PC-3 (cell line): Measurements from ENCODE around the gene TSPAN32. TPM values are rescaled to one million over a fixed set of nuclear protein-coding genes. Genes with fewer than 3 reads are reported as not detected.

Source experiments
- ATAC-seq: fragments of 200-7000 bp; cut with Tn5 transposase; 2 replicates; pipeline ENCODE4 v1.9.1; 2020; ENCODE audit warnings: mild to moderate bottlenecking, moderate library complexity
- BruUV-seq: library from RNA; stranded (reverse); fragments of 400-500 nt; replicated peaks from 2 replicates; lab custom pipeline; 2021; lab: Mats Ljungman, UMichigan
- CTCF ChIA-PET: fragments of 300-600 bp; sonication (Branson Sonifier 250); formaldehyde crosslinking; loops from one replicate; lab custom pipeline; 2022; ENCODE audit warnings: antibody characterized with exemption; lab: Charles Lee
- POLR2A ChIA-PET: fragments of 300-600 bp; sonication (Branson Sonifier 250); formaldehyde crosslinking; loops from one replicate; lab custom pipeline; 2022; ENCODE audit warnings: antibody characterized with exemption; ENCODE audit not compliant: unreplicated experiment; lab: Charles Lee
- DNase-seq: peaks from one replicate; pipeline ENCODE4 v3.0.0-alpha.2; 2015
- H2AFZ ChIP-seq: fragments of 300-600 bp; sonication (generic); 2 replicates; pipeline ENCODE4 v1.6.0; 2016; ENCODE audit warnings: antibody characterized with exemption, low read length
- H3F3A ChIP-seq: fragments of 300-600 bp; sonication (generic); one replicate; pipeline ENCODE4 v1.6.0; 2017; ENCODE audit warnings: antibody characterized with exemption, low read length, control low read depth, mild to moderate bottlenecking; ENCODE audit not compliant: unreplicated experiment
- H3K27ac ChIP-seq: fragments of 300-600 bp; sonication (generic); 2 replicates; pipeline ENCODE4 v1.5.1; 2016; ENCODE audit warnings: mild to moderate bottlenecking, low read length
- H3K27me3 ChIP-seq: fragments of 300-600 bp; sonication (generic); 2 replicates; pipeline ENCODE4 v1.6.1; 2016; ENCODE audit warnings: low read length, mixed read lengths
- H3K36me3 ChIP-seq: fragments of 300-600 bp; sonication (generic); 2 replicates; pipeline ENCODE4 v1.6.1; 2016; ENCODE audit warnings: low read depth, mixed run types, low read length, mixed read lengths
- H3K4me1 ChIP-seq: fragments of 300-600 bp; sonication (generic); 2 replicates; pipeline ENCODE4 v1.5.1; 2016; ENCODE audit warnings: low read length; ENCODE audit not compliant: insufficient read depth
- H3K4me2 ChIP-seq: fragments of 300-600 bp; sonication (generic); 2 replicates; pipeline ENCODE4 v1.6.0; 2016; ENCODE audit warnings: low read length
- H3K4me3 ChIP-seq: fragments of 300-600 bp; sonication (generic); 2 replicates; pipeline ENCODE4 v1.5.1; 2016; ENCODE audit warnings: mild to moderate bottlenecking, low read length, mixed read lengths
- H3K79me2 ChIP-seq: fragments of 300-600 bp; sonication (generic); 2 replicates; pipeline ENCODE4 v1.6.1; 2017; ENCODE audit warnings: low read length, mixed read lengths
- H3K9ac ChIP-seq: fragments of 300-600 bp; sonication (generic); 2 replicates; pipeline ENCODE4 v1.6.0; 2016; ENCODE audit warnings: mild to moderate bottlenecking, low read length
- H3K9me2 ChIP-seq: fragments of 300-600 bp; sonication (generic); replicated peaks from 2 replicates; pipeline ENCODE4 v1.6.1; 2016; ENCODE audit warnings: mixed run types, low read length, mixed read lengths
- H3K9me3 ChIP-seq: fragments of 300-600 bp; sonication (generic); 2 replicates; pipeline ENCODE4 v1.6.1; 2016; ENCODE audit warnings: low read length, mixed read lengths
- H4K20me1 ChIP-seq: fragments of 300-600 bp; sonication (generic); 2 replicates; pipeline ENCODE4 v1.6.1; 2016; ENCODE audit warnings: low read length, mixed read lengths
- EZH2 ChIP-seq: fragments of 300-600 bp; sonication (generic); IDR thresholded peaks from one replicate; pipeline ENCODE4 v1.6.1; 2017; ENCODE audit warnings: antibody characterized with exemption, mild to moderate bottlenecking, low read length; ENCODE audit not compliant: unreplicated experiment
- EZH2phosphoT487 ChIP-seq: fragments of 300-600 bp; sonication (generic); IDR thresholded peaks from 2 replicates; pipeline ENCODE4 v1.6.1; 2018; ENCODE audit warnings: mild to moderate bottlenecking, antibody characterized with exemption, low read length, borderline replicate concordance
- intact Hi-C: fragments of 100-400 bp; cut with micrococcal nuclease; formaldehyde crosslinking; loops from 2 replicates; pipeline ENCODE4 v1.9.0; 2023
- total RNA-seq: library from RNA; depleted of rRNA; stranded (reverse); fragments of >200 nt; gene quantifications from 2 replicates; pipeline ENCODE4 v1.2.3, GENCODE V29; 2014
- TF ChIP-seq, protein P1 (sequence below): fragments of 300-600 bp; sonication (generic); conservative IDR thresholded peaks from 2 replicates; pipeline ENCODE4 v1.5.1; 2017; ENCODE audit warnings: antibody characterized with exemption, low read depth, mild to moderate bottlenecking, low read length

Gene TSPAN32
- total RNA-seq, 1 experiment from 2014 or later, result not detected

DNA sequence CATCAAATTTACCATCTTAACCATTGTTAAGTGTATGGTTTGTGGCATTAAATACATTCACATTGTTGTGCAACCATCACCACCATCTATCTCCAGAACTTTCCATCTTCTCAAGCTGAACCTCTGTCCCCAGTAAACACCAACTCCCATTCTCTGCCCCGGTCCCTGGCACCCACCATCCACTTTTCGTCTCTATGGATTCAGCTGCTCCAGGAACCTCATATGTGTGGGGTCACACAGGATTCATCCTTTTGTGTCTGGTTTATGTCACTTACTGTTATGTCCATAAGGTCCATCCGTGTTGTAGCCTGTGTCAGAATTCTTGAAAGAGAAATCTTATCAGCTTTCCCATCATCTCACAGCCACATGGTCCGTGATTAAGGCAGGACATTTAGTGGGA lies 16.3 kb downstream of the TSPAN32 start:
- H3K9me3 ChIP-seq, result no peaks in the 10 kb centered on the region

DNA sequence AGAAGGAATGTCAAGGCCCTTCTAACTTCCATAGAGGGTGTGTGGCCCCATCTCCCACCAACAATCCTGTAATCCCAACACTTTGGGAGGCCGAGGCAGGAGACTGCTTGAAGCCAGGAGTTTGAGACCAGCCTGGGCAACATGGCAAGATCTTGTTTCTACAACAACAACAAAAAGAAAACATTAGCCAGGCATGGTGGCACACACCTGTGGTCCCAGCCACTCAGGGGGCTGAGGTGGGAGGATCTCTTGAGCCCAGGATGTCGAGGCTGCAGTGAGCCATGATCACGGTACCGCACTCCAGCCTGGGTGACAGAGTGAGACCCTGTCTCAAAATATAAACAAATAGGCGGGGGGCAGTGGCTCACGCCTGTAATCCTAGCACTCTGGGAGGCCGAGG lies 16.9 kb downstream of the TSPAN32 start:
- Histone ChIP-seq H3K27me3 (no peaks in the 10 kb centered on the region), H3K4me2 (no peak overlapping the region), H3K9me3 (no peaks in the 10 kb centered on the region), H3K27ac (no peak overlapping the region), H3K4me1 (no peaks in the 10 kb centered on the region), H3F3A (no peaks in the 10 kb centered on the region), H2AFZ (no peak overlapping the region), H3K9me2 (no peaks in the 10 kb centered on the region), H3K9ac (no peak overlapping the region), H3K4me3 (no peak overlapping the region), H3K36me3 (no peaks in the 10 kb centered on the region), H3K79me2 (no peaks in the 10 kb centered on the region), H4K20me1 (no peaks in the 10 kb centered on the region)
- ATAC-seq (no peak), DNase-seq (no peak)
- no TSS peak for BruUV-seq
- TF ChIP-seq EZH2 (no peak), EZH2phosphoT487 (no peak)
- TF ChIP-seq, protein P1, sequence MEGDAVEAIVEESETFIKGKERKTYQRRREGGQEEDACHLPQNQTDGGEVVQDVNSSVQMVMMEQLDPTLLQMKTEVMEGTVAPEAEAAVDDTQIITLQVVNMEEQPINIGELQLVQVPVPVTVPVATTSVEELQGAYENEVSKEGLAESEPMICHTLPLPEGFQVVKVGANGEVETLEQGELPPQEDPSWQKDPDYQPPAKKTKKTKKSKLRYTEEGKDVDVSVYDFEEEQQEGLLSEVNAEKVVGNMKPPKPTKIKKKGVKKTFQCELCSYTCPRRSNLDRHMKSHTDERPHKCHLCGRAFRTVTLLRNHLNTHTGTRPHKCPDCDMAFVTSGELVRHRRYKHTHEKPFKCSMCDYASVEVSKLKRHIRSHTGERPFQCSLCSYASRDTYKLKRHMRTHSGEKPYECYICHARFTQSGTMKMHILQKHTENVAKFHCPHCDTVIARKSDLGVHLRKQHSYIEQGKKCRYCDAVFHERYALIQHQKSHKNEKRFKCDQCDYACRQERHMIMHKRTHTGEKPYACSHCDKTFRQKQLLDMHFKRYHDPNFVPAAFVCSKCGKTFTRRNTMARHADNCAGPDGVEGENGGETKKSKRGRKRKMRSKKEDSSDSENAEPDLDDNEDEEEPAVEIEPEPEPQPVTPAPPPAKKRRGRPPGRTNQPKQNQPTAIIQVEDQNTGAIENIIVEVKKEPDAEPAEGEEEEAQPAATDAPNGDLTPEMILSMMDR, result no peak
- ChIA-PET POLR2A (no interaction called here), CTCF (no interaction called here)
- intact Hi-C loops, result no loop called here

More for the DNA sequence above, 16.3 kb downstream of the TSPAN32 start:
- ChIA-PET CTCF (no interaction called here), POLR2A (interaction anchor here (0.6 kb wide), 1 partner anchor 103 kb away, joined by 3 read pairs; no protein-coding TSS in a partner anchor)
- no peaks in the 10 kb centered on the region for H3K9me2 ChIP-seq
- H3K9ac ChIP-seq, result no peak overlapping the region
- no peak overlapping the region for H2AFZ ChIP-seq
- no peaks in the 10 kb centered on the region for H3K27me3 ChIP-seq
- TF ChIP-seq EZH2phosphoT487, result no peak
- TF ChIP-seq, protein P1, result no peak
- TF ChIP-seq EZH2, result no peak
- no peaks in the 10 kb centered on the region for H3K36me3 ChIP-seq
- no peak overlapping the region for H3K4me3 ChIP-seq
- no peaks in the 10 kb centered on the region for H4K20me1 ChIP-seq
- intact Hi-C loops, result no loop called here
- no peak overlapping the region for H3K27ac ChIP-seq
- no TSS peak for BruUV-seq
- H3K4me1 ChIP-seq, result no peaks in the 10 kb centered on the region
- ATAC-seq (no peak), DNase-seq (no peak)
- no peaks in the 10 kb centered on the region for H3K79me2 ChIP-seq
- H3F3A ChIP-seq, result no peaks in the 10 kb centered on the region
- H3K4me2 ChIP-seq, result no peak overlapping the region

DNA sequence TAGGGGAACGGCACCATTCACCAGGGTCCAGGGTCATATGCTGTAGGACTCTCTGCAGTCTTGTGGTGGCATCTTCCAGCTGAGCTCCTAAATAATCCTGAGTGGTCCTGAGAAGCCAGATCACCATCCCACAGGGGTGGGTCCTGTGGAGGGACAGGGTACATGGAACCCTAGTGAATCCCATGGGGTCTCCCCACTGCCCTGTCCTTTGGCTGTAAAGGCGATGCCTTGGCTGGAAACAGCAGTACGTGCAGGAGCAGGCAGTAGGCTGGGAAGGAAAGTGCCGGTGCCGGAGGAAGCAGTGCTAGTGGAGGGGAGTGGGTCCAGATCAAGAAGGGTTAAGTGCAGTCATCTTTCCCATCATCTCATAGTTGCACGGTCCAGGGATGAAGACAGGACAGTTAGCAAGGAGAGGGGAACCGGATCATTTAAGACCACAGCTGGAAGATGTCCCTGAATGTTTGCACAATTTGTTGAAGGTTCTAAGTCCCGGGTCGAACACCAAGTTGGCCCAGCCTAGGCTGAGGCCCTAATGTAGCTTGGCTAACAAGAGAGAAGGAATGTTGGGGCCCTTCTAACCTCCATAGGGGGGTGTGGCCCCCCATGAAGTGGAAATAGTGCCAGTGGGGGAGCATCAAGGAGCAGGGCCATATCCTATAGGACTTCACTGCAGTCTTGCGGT lies 18.1 kb downstream of the TSPAN32 start:
- POLR2A ChIA-PET, result no interaction called here
- Histone ChIP-seq H2AFZ (no peak overlapping the region), H3K4me3 (no peak overlapping the region), H3K79me2 (no peaks in the 10 kb centered on the region), H3K27me3 (no peaks in the 10 kb centered on the region), H3K9ac (no peak overlapping the region), H3K4me1 (no peaks in the 10 kb centered on the region), H4K20me1 (no peaks in the 10 kb centered on the region), H3K27ac (no peak overlapping the region), H3K36me3 (no peaks in the 10 kb centered on the region), H3K4me2 (no peak overlapping the region), H3K9me2 (no peaks in the 10 kb centered on the region), H3F3A (no peaks in the 10 kb centered on the region), H3K9me3 (no peaks in the 10 kb centered on the region)
- intact Hi-C loops, result no loop called here
- DNase-seq (no peak), ATAC-seq (no peak)
- TF ChIP-seq EZH2 (no peak), EZH2phosphoT487 (no peak)
- TF ChIP-seq, protein P1, result no peak
- CTCF ChIA-PET, result no interaction called here
- BruUV-seq, result no TSS peak
